ENCODE measurements around the gene SLC44A4.
"Not testable (repeated sequence)": the region's sequence is repeated elsewhere in the genome, so short reads cannot be mapped to it uniquely, and the experiment has no call there.

DNA sequence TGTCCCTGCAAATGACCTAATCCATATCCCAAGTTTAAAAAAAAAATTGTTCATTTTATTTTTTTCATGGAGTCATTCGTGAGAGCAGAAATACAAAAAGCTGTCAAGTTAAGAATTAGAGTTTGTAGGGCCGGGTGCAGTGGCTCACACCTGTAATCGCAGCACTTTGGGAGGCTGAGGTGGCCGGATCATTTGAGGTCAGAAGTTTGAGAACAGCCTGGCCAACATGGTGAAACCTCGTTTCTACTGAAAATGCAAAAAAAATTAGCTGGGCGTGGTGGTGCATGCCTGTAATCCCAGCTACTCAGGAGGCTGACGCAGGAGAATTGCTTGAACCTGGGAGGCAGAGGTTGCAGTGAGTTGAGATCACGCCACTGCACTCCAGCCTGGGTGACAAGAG lies 27.9 kb upstream of the SLC44A4 start:
- TF ChIP-seq, protein P1, sequence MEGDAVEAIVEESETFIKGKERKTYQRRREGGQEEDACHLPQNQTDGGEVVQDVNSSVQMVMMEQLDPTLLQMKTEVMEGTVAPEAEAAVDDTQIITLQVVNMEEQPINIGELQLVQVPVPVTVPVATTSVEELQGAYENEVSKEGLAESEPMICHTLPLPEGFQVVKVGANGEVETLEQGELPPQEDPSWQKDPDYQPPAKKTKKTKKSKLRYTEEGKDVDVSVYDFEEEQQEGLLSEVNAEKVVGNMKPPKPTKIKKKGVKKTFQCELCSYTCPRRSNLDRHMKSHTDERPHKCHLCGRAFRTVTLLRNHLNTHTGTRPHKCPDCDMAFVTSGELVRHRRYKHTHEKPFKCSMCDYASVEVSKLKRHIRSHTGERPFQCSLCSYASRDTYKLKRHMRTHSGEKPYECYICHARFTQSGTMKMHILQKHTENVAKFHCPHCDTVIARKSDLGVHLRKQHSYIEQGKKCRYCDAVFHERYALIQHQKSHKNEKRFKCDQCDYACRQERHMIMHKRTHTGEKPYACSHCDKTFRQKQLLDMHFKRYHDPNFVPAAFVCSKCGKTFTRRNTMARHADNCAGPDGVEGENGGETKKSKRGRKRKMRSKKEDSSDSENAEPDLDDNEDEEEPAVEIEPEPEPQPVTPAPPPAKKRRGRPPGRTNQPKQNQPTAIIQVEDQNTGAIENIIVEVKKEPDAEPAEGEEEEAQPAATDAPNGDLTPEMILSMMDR (IDR thresholded peaks at IDR 0.05; ENCODE audit: low read depth, low read length) = not testable (repeated sequence)
- TF ChIP-seq EZH2phosphoT487 (IDR thresholded peaks at IDR 0.05; ENCODE audit: low read depth) = not testable (repeated sequence)

Measured in OCI-LY3 (cell line).